ENCODE measurements around the gene KRTAP5-11.
"Not testable (repeated sequence)": the region's sequence is repeated elsewhere in the genome, so short reads cannot be mapped to it uniquely, and the experiment has no call there.

The KRTAP5-11 gene

GRCh38 chr11:71588822-71589545 lies 6.3 kb upstream of the KRTAP5-11 start:
- peak; percentile 17 for TF ChIP-seq CTCF (IDR thresholded peaks at IDR 0.05)
- H3K79me2 ChIP-seq; H2AFZ ChIP-seq; H3K27ac ChIP-seq; H3K9me3 ChIP-seq (ENCODE audit: control insufficient read depth, low read length); H3K4me2 ChIP-seq (ENCODE audit: low read length); H3K9ac ChIP-seq; H3K4me1 ChIP-seq; H3K4me3 ChIP-seq (ENCODE audit: low read depth, low read length); H3K36me3 ChIP-seq (ENCODE audit: control insufficient read depth, insufficient read depth, low read length); H3K27me3 ChIP-seq (ENCODE audit: control insufficient read depth, insufficient read depth, low read length): not testable (repeated sequence)

- not testable (repeated sequence) for H3K9me3 ChIP-seq (ENCODE audit: control insufficient read depth, low read length); H2AFZ ChIP-seq; H3K4me1 ChIP-seq; H3K36me3 ChIP-seq (ENCODE audit: control insufficient read depth, insufficient read depth, low read length); H3K9ac ChIP-seq; H3K4me3 ChIP-seq (ENCODE audit: low read depth, low read length); H3K27ac ChIP-seq; H3K79me2 ChIP-seq; H3K27me3 ChIP-seq (ENCODE audit: control insufficient read depth, insufficient read depth, low read length); H3K4me2 ChIP-seq (ENCODE audit: low read length)
Measured at GRCh38 chr11:71588314-71588713, 5.6 kb upstream of the KRTAP5-11 start.

GRCh38 chr11:71585673-71586072 lies 3.0 kb upstream of the KRTAP5-11 start:
- not testable (repeated sequence) for H3K9ac ChIP-seq; H3K4me2 ChIP-seq (ENCODE audit: low read length); H3K9me3 ChIP-seq (ENCODE audit: control insufficient read depth, low read length); H2AFZ ChIP-seq; H3K27me3 ChIP-seq (ENCODE audit: control insufficient read depth, insufficient read depth, low read length); H3K27ac ChIP-seq; H3K4me3 ChIP-seq (ENCODE audit: low read depth, low read length); H3K4me1 ChIP-seq; H3K79me2 ChIP-seq; H3K36me3 ChIP-seq (ENCODE audit: control insufficient read depth, insufficient read depth, low read length)

- not testable (repeated sequence) for H3K4me1 ChIP-seq; H3K79me2 ChIP-seq; H3K27me3 ChIP-seq (ENCODE audit: control insufficient read depth, insufficient read depth, low read length); H3K4me3 ChIP-seq (ENCODE audit: low read depth, low read length); H3K27ac ChIP-seq; H3K9me3 ChIP-seq (ENCODE audit: control insufficient read depth, low read length); H2AFZ ChIP-seq; H3K9ac ChIP-seq; H3K4me2 ChIP-seq (ENCODE audit: low read length); H3K36me3 ChIP-seq (ENCODE audit: control insufficient read depth, insufficient read depth, low read length)
Measured at GRCh38 chr11:71582969-71583368, 294 bp upstream of the KRTAP5-11 start.

GRCh38 chr11:71581826-71582225 lies 849 bp downstream of the KRTAP5-11 start:
- no peaks in the 10 kb centered on the region for H3K4me1 ChIP-seq
- no peaks in the 10 kb centered on the region for H3K27me3 ChIP-seq (ENCODE audit: control insufficient read depth, insufficient read depth, low read length)
- no peaks in the 10 kb centered on the region for H3K36me3 ChIP-seq (ENCODE audit: control insufficient read depth, insufficient read depth, low read length)
- H2AFZ ChIP-seq, result no peak overlapping the region
- H3K9me3 ChIP-seq (ENCODE audit: control insufficient read depth, low read length), result no peaks in the 10 kb centered on the region
- H3K9ac ChIP-seq, result no peak overlapping the region
- H3K4me3 ChIP-seq (ENCODE audit: low read depth, low read length), result no peak overlapping the region
- TF ChIP-seq CTCF (IDR thresholded peaks at IDR 0.05), result no peak
- H3K27ac ChIP-seq, result no peak overlapping the region
- no peaks in the 10 kb centered on the region for H3K79me2 ChIP-seq
- no peak overlapping the region for H3K4me2 ChIP-seq (ENCODE audit: low read length)

GRCh38 chr11:71580057-71581003 lies 2.3 kb downstream of the KRTAP5-11 start:
- Histone ChIP-seq H3K4me3 (ENCODE audit: low read depth, low read length) (no peak overlapping the region), H3K9me3 (ENCODE audit: control insufficient read depth, low read length) (no peaks in the 10 kb centered on the region), H3K27ac (no peak overlapping the region), H2AFZ (no peak overlapping the region), H3K4me1 (no peaks in the 10 kb centered on the region), H3K36me3 (ENCODE audit: control insufficient read depth, insufficient read depth, low read length) (no peaks in the 10 kb centered on the region), H3K27me3 (ENCODE audit: control insufficient read depth, insufficient read depth, low read length) (no peaks in the 10 kb centered on the region), H3K4me2 (ENCODE audit: low read length) (no peak overlapping the region), H3K79me2 (no peaks in the 10 kb centered on the region), H3K9ac (no peak overlapping the region)
- TF ChIP-seq CTCF (IDR thresholded peaks at IDR 0.05), result peak; percentile 42

- not testable (repeated sequence) for H3K9ac ChIP-seq; H3K4me2 ChIP-seq (ENCODE audit: low read length); H3K79me2 ChIP-seq; H3K27ac ChIP-seq; H3K4me3 ChIP-seq (ENCODE audit: low read depth, low read length); H3K36me3 ChIP-seq (ENCODE audit: control insufficient read depth, insufficient read depth, low read length); H3K27me3 ChIP-seq (ENCODE audit: control insufficient read depth, insufficient read depth, low read length); H2AFZ ChIP-seq; H3K4me1 ChIP-seq; H3K9me3 ChIP-seq (ENCODE audit: control insufficient read depth, low read length)
Measured at GRCh38 chr11:71579513-71579912, 3.2 kb downstream of the KRTAP5-11 start.

Data from parathyroid adenoma (tissue), 2 donors.